HCT116 (cell line): ENCODE data around the gene SLC8A2. TPM values are rescaled to one million over a fixed set of nuclear protein-coding genes. Genes with fewer than 3 reads are reported as not detected.
"Not testable (repeated sequence)": the region's sequence is repeated elsewhere in the genome, so short reads cannot be mapped to it uniquely, and the experiment has no call there.

ENCODE experiments used
- ATAC-seq: fragments of 200-7000 bp; cut with Tn5 transposase; 2 replicates; pipeline ENCODE4 v1.9.1; 2020; ENCODE audit warnings: mild to moderate bottlenecking, moderate library complexity
- BruUV-seq: library from RNA; stranded (reverse); fragments of 400-500 nt; replicated peaks from 2 replicates; lab custom pipeline; 2021; lab: Mats Ljungman, UMichigan
- CTCF ChIA-PET: fragments of 300-600 bp; sonication (Branson Sonifier 250); formaldehyde crosslinking; loops from one replicate; lab custom pipeline; 2021; ENCODE audit warnings: antibody characterized with exemption; lab: Charles Lee
- POLR2A ChIA-PET: fragments of 300-600, 350-600 bp; sonication (Branson Sonifier 250); formaldehyde crosslinking; loops from one replicate; lab custom pipeline; 2021; ENCODE audit warnings: antibody characterized with exemption; lab: Charles Lee
- RAD21 ChIA-PET, 2 experiments: fragments of 300-600 bp; sonication (Branson Sonifier 250); formaldehyde crosslinking; loops; one replicate each; lab custom pipeline; 2023; ENCODE audit warnings: low total read pairs in 2 of 2; ENCODE audit not compliant: uncharacterized antibody in 2 of 2, unreplicated experiment in 2 of 2, low non-redundant PET in 1 of 2; lab: Charles Lee
- DNase-seq: peaks from one replicate; pipeline ENCODE4 v3.0.0-alpha.2; 2010; ENCODE audit warnings: low read depth, low spot score
- H2AFZ ChIP-seq: fragments of 200-600 bp; shearing (Covaris generic), sonication (generic); 2 replicates; pipeline ENCODE4 v1.6.1; 2017; ENCODE audit warnings: low read depth, mixed run types, mixed read lengths, antibody characterized with exemption, low read length; ENCODE audit not compliant: poor library complexity, severe bottlenecking
- H3K27ac ChIP-seq: 2 replicates; pipeline ENCODE4 v1.5.1; 2012; ENCODE audit warnings: low read depth, low read length
- H3K27me3 ChIP-seq: fragments of 200-600 bp; sonication (generic); 2 replicates; pipeline ENCODE4 v1.6.1; 2016; ENCODE audit warnings: mixed run types, low read length, mixed read lengths; ENCODE audit not compliant: insufficient read depth
- H3K36me3 ChIP-seq, 2 experiments: fragments of 200-500 bp in 1 of 2; fragments of 200-600 bp in 1 of 2; sonication (Bioruptor generic) in 1 of 2; sonication (generic) in 1 of 2; 2 replicates each; pipeline versions ENCODE4 v1.5.1 to v1.6.1; 2014 to 2016; ENCODE audit warnings: low read length in 2 of 2, inconsistent platforms in 1 of 2, mixed read lengths in 1 of 2, mixed run types in 1 of 2; ENCODE audit not compliant: insufficient read depth in 2 of 2, control insufficient read depth in 1 of 2
- H3K4me1 ChIP-seq, 2 experiments: fragments of 200-600 bp in 1 of 2; sonication (generic) in 1 of 2; 2 replicates each; pipeline versions ENCODE4 v1.5.1 to v1.6.1; 2012 to 2017; ENCODE audit warnings: low read length in 2 of 2, inconsistent platforms in 1 of 2, mild to moderate bottlenecking in 1 of 2, mixed read lengths in 1 of 2, mixed run types in 1 of 2, moderate library complexity in 1 of 2; ENCODE audit not compliant: insufficient read depth in 2 of 2, control insufficient read depth in 1 of 2
- H3K4me2 ChIP-seq: fragments of 200-600 bp; sonication (generic); 2 replicates; pipeline ENCODE4 v1.6.1; 2017; ENCODE audit warnings: mixed run types, low read length, mixed read lengths
- H3K4me3 ChIP-seq, 2 experiments: fragments of 200-600 bp in 1 of 2; sonication (generic) in 1 of 2; replicated peaks in 1 of 2; 2 replicates each; pipeline ENCODE4 v1.5.1; 2011 to 2016; ENCODE audit warnings: low read length in 2 of 2, control low read depth in 1 of 2, low read depth in 1 of 2, mild to moderate bottlenecking in 1 of 2, mixed read lengths in 1 of 2, mixed run types in 1 of 2
- H3K79me2 ChIP-seq: fragments of 200-600 bp; sonication (generic); 2 replicates; pipeline ENCODE4 v1.6.1; 2017; ENCODE audit warnings: mild to moderate bottlenecking, mixed run types, low read length, moderate library complexity, mixed read lengths; ENCODE audit not compliant: insufficient read depth
- H3K9ac ChIP-seq: fragments of 200-600 bp; sonication (generic); 2 replicates; pipeline ENCODE4 v1.6.1; 2016; ENCODE audit warnings: low read length, mixed read lengths
- H3K9me2 ChIP-seq: fragments of 200-600 bp; sonication (generic), shearing (Covaris generic); 2 replicates; pipeline ENCODE4 v1.6.1; 2017; ENCODE audit warnings: mixed run types, mild to moderate bottlenecking, moderate library complexity; ENCODE audit not compliant: insufficient read depth
- H3K9me3 ChIP-seq, 2 experiments: fragments of 200-500 bp in 1 of 2; fragments of 200-600 bp in 1 of 2; sonication (Bioruptor generic) in 1 of 2; sonication (generic) in 1 of 2; 2 replicates each; pipeline ENCODE4 v1.6.1; 2014 to 2017; ENCODE audit warnings: low read length in 2 of 2, mixed read lengths in 2 of 2, inconsistent platforms in 1 of 2, low read depth in 1 of 2, mild to moderate bottlenecking in 1 of 2, mixed run types in 1 of 2, moderate library complexity in 1 of 2; ENCODE audit not compliant: control insufficient read depth in 1 of 2, insufficient read depth in 1 of 2
- H4K20me1 ChIP-seq: fragments of 200-600 bp; sonication (generic), shearing (Covaris generic); 2 replicates; pipeline ENCODE4 v1.6.1; 2017; ENCODE audit warnings: mixed run types, mild to moderate bottlenecking, moderate library complexity; ENCODE audit not compliant: insufficient read depth
- CEBPB ChIP-seq: IDR thresholded peaks from 2 replicates; pipeline ENCODE4 v1.6.1; 2012; ENCODE audit warnings: low read depth
- ELF1 ChIP-seq: IDR thresholded peaks from 2 replicates; pipeline ENCODE4 v1.6.1; 2012; ENCODE audit warnings: low read depth, borderline replicate concordance
- EZH2 ChIP-seq: fragments of 200-600 bp; sonication (generic); IDR thresholded peaks from 2 replicates; pipeline ENCODE4 v1.6.1; 2017; ENCODE audit warnings: antibody characterized with exemption, mixed run types
- FOSL1 ChIP-seq: IDR thresholded peaks from 2 replicates; pipeline ENCODE4 v1.6.1; 2012; ENCODE audit warnings: low read depth
- JUND ChIP-seq: IDR thresholded peaks from 2 replicates; pipeline ENCODE4 v1.6.1; 2012
- RAD21 ChIP-seq: IDR thresholded peaks from 2 replicates; pipeline ENCODE4 v1.6.1; 2012; ENCODE audit warnings: low read depth, mild to moderate bottlenecking
- TCF7L2 ChIP-seq: IDR thresholded peaks from 2 replicates; pipeline ENCODE4 v1.7.0; 2011; ENCODE audit warnings: borderline replicate concordance, inconsistent platforms; ENCODE audit not compliant: insufficient read depth, insufficient read length; ENCODE audit errors: extremely low read depth
- ZFX ChIP-seq: fragments of 450-650 bp; IDR thresholded peaks from 2 replicates; pipeline ENCODE4 v1.6.1; 2017
- intact Hi-C: fragments of 100-400 bp; cut with micrococcal nuclease; formaldehyde crosslinking; loops from 2 replicates; pipeline ENCODE4 v1.10.0; 2022
- total RNA-seq: library from RNA; stranded (reverse); gene quantifications from one replicate; pipeline ENCODE4 v1.2.1, GENCODE V29; 2021; ENCODE audit not compliant: unreplicated experiment
- TF ChIP-seq, protein P1 (sequence below): IDR thresholded peaks from 2 replicates; pipeline ENCODE4 v1.6.1; 2011; ENCODE audit warnings: mild to moderate bottlenecking, low read length, moderate library complexity; ENCODE audit not compliant: insufficient replicate concordance; ENCODE audit errors: extremely low read depth
- TF ChIP-seq, protein P2 (sequence below): IDR thresholded peaks from 2 replicates; pipeline ENCODE4 v1.6.1; 2012
- TF ChIP-seq, protein P3 (sequence below): IDR thresholded peaks from 2 replicates; pipeline ENCODE4 v1.6.1; 2012; ENCODE audit warnings: low read depth

SLC8A2 gene
- total RNA-seq, 1 experiment from 2014 or later, result 0.98 TPM

DNA sequence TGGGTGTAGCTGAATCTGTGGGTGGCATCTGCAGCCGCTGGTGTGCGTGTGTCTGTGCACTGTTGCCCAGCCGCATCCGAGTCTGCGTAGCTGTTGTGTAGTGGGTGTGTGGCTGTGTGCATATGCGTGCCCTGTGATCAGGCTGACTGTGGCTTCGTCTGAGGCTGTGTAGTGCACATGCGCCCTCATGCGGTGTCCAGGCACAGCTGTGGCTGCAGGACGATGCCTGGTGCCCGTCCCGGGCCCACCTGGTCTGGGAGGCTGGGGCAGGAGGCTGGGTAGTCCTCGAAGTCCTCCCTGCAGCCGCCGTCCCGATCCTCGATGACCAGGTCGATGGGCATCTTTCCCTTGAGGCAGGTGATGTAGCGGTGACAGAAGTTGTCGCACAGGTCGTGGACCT, 57.2 kb downstream of the SLC8A2 start (continued):
- TF ChIP-seq, protein P1, sequence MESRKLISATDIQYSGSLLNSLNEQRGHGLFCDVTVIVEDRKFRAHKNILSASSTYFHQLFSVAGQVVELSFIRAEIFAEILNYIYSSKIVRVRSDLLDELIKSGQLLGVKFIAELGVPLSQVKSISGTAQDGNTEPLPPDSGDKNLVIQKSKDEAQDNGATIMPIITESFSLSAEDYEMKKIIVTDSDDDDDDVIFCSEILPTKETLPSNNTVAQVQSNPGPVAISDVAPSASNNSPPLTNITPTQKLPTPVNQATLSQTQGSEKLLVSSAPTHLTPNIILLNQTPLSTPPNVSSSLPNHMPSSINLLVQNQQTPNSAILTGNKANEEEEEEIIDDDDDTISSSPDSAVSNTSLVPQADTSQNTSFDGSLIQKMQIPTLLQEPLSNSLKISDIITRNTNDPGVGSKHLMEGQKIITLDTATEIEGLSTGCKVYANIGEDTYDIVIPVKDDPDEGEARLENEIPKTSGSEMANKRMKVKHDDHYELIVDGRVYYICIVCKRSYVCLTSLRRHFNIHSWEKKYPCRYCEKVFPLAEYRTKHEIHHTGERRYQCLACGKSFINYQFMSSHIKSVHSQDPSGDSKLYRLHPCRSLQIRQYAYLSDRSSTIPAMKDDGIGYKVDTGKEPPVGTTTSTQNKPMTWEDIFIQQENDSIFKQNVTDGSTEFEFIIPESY, result no peak
- TF ChIP-seq EZH2 (no peak), JUND (no peak), ELF1 (no peak)

DNA sequence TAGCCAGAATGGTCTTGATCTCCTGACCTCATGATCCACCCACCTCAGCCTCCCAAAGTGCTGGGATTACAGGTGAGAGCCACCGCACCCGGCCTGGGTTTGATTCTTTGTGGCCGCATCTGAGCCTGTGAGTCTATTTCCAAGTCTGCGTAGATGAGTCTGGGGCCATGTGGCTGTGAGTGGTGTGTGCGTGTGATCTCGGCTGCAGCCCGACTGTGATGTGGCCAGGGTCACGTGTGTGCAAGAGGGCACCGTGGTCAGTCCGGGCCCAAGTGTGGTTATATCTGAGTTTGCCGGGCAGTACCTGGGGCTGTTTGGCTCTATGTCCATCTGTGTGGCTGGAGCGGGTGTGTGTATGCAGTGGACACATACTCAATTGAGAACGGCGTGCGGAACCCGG, 57.8 kb downstream of the SLC8A2 start:
- no peak overlapping the region for H3K4me3 ChIP-seq
- ChIA-PET POLR2A (no interaction called here), CTCF (no interaction called here), RAD21 (no interaction called here)
- no peaks in the 10 kb centered on the region for H3K36me3 ChIP-seq
- no peaks in the 10 kb centered on the region for H4K20me1 ChIP-seq
- DNase-seq, result no peak
- H3K9me2 ChIP-seq, result no peaks in the 10 kb centered on the region
- H3K79me2 ChIP-seq, result no peaks in the 10 kb centered on the region
- no TSS peak for BruUV-seq
- ATAC-seq, result no peak
- H3K4me2 ChIP-seq, result no peak overlapping the region
- H3K9ac ChIP-seq, result no peak overlapping the region
- no peak overlapping the region for H3K27ac ChIP-seq
- H3K9me3 ChIP-seq, result no peaks in the 10 kb centered on the region
- no peaks in the 10 kb centered on the region for H3K27me3 ChIP-seq
- peaks cover 9% of the 10 kb centered on the region in 2 experiments; a peak in 3 of 4 replicates for H3K4me1 ChIP-seq
- H2AFZ ChIP-seq, result no peak overlapping the region
- TF ChIP-seq CEBPB (no peak), JUND (no peak), FOSL1 (no peak), TCF7L2 (no peak), ZFX (no peak), RAD21 (no peak)
- TF ChIP-seq, protein P2, sequence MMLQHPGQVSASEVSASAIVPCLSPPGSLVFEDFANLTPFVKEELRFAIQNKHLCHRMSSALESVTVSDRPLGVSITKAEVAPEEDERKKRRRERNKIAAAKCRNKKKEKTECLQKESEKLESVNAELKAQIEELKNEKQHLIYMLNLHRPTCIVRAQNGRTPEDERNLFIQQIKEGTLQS, result no peak
- TF ChIP-seq, protein P3, sequence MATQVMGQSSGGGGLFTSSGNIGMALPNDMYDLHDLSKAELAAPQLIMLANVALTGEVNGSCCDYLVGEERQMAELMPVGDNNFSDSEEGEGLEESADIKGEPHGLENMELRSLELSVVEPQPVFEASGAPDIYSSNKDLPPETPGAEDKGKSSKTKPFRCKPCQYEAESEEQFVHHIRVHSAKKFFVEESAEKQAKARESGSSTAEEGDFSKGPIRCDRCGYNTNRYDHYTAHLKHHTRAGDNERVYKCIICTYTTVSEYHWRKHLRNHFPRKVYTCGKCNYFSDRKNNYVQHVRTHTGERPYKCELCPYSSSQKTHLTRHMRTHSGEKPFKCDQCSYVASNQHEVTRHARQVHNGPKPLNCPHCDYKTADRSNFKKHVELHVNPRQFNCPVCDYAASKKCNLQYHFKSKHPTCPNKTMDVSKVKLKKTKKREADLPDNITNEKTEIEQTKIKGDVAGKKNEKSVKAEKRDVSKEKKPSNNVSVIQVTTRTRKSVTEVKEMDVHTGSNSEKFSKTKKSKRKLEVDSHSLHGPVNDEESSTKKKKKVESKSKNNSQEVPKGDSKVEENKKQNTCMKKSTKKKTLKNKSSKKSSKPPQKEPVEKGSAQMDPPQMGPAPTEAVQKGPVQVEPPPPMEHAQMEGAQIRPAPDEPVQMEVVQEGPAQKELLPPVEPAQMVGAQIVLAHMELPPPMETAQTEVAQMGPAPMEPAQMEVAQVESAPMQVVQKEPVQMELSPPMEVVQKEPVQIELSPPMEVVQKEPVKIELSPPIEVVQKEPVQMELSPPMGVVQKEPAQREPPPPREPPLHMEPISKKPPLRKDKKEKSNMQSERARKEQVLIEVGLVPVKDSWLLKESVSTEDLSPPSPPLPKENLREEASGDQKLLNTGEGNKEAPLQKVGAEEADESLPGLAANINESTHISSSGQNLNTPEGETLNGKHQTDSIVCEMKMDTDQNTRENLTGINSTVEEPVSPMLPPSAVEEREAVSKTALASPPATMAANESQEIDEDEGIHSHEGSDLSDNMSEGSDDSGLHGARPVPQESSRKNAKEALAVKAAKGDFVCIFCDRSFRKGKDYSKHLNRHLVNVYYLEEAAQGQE, result no peak
- intact Hi-C loops, result no loop called here

DNA sequence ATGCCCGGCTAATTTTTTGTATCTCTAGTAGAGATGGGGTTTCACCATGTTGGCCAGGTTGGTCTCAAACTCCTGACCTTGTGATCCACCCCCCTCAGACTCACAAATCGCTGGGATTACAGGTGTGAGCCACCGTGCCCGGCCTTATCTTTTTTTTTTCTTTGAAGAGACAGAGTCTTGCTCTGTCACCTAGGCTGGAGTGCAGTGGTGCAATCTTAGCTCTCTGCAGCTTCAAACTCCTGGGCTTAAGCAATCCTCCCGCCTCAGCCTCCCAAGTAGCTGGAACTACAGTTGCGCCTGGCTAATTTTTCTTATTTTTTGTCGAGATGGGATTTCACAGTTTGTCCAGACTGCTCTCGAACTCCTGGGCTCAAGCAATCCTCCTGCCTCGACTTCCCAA, 60.0 kb downstream of the SLC8A2 start:
- RAD21 ChIA-PET, intact Hi-C loops, DNase-seq: not testable (repeated sequence)

More for the DNA sequence above, 60.0 kb downstream of the SLC8A2 start:
- H3K4me3 ChIP-seq, ATAC-seq, H3K4me1 ChIP-seq, H3K36me3 ChIP-seq, H3K9me2 ChIP-seq, BruUV-seq, CTCF ChIA-PET, H3K79me2 ChIP-seq, H3K9me3 ChIP-seq, H2AFZ ChIP-seq, POLR2A ChIA-PET, H3K9ac ChIP-seq, H3K27me3 ChIP-seq, H3K27ac ChIP-seq, H3K4me2 ChIP-seq, H4K20me1 ChIP-seq: not testable (repeated sequence)
